Psoas muscle (tissue), 8 donors: ENCODE data around the gene OTUD7B. TPM values are rescaled to one million over a fixed set of nuclear protein-coding genes. Genes with fewer than 3 reads are reported as not detected.

Experiments
- ATAC-seq, 4 donors: fragments of 200-7000 bp; cut with Tn5 transposase; one replicate each; pipeline ENCODE4 v1.9.1; 2020; ENCODE audit warnings: moderate library complexity in 3 of 4, mild to moderate bottlenecking in 2 of 4
- DNase-seq, 2 donors: peaks; one replicate each; pipeline ENCODE4 v3.0.0-alpha.2; 2020
- H3K27ac ChIP-seq: fragments of 200-600 bp; one replicate; pipeline ENCODE4 v1.8.0; 2022
- H3K27me3 ChIP-seq, 3 donors: fragments of 200-600 bp in 1 of 3; one replicate each; pipeline versions ENCODE4 v1.6.1 to v1.8.0; 2013 to 2022; ENCODE audit warnings: low read length in 2 of 3, mild to moderate bottlenecking in 2 of 3, moderate library complexity in 1 of 3; ENCODE audit not compliant: insufficient read depth in 3 of 3
- H3K36me3 ChIP-seq, 2 donors: fragments of 200-600 bp in 1 of 2; one replicate each; pipeline versions ENCODE4 v1.6.1 to v1.8.0; 2013 to 2022; ENCODE audit warnings: low read depth in 1 of 2, mild to moderate bottlenecking in 1 of 2, moderate library complexity in 1 of 2; ENCODE audit not compliant: insufficient read depth in 1 of 2
- H3K4me1 ChIP-seq: fragments of 200-600 bp; one replicate; pipeline ENCODE4 v1.8.0; 2022
- H3K4me3 ChIP-seq: fragments of 200-600 bp; one replicate; pipeline ENCODE4 v1.8.0; 2022; ENCODE audit warnings: mild to moderate bottlenecking
- H3K9me3 ChIP-seq: fragments of 200-600 bp; one replicate; pipeline ENCODE4 v1.8.0; 2022
- CTCF ChIP-seq: fragments of 200-600 bp; IDR thresholded peaks from one replicate; pipeline ENCODE4 v1.8.0; 2022; ENCODE audit warnings: antibody characterized with exemption
- WGBS, 3 donors: extraction: QIAGEN DNeasy Blood & Tissue Kit; methylation state at CpG; one replicate each; pipeline versions ENCODE4 v1.1.6 to v1.1.7; 2013; 5-methylcytosine and 5-hydroxymethylcytosine counted together
- intact Hi-C, 2 donors: fragments of 100-400 bp; cut with DNase I; formaldehyde crosslinking; loops; one replicate each; pipeline versions ENCODE4 v1.11.0 to v1.14.2; 2022
- polyA plus RNA-seq, 3 donors: library from polyadenylated mRNA; stranded (reverse); fragments of 200-250 nt; gene quantifications; one replicate each; pipeline ENCODE4 v1.2.3, GENCODE V29; 2013
- total RNA-seq, 4 donors: library from RNA; stranded (reverse); fragmentation: NEBNext Ultra II Directional in 2 of 4; extraction: Animal tissue kit (Norgen Biotek cat#: 25700) in 2 of 4; gene quantifications; one replicate each; pipeline versions ENCODE4 v1.2.1 to v1.2.4, GENCODE V29; 2021 to 2023
- donor health status: healthy with polysubstance abuse.
- donor health status: DM: no; HTN: no; CAD: no; lungs with moderate emphysema.
- donor health status: Bipolar disorder and iron deficiency.
- donor health status: healthy.
- donor health status: DM: yes; HTN: yes; CAD: no.
- donor health status: DM: no; HTN: no; CAD: no.
- donor health status: DM: no; HTN: no; CAD: no.
- donor health status: DM: yes; HTN: yes; CAD: no.

OTUD7B gene
- total and polyA plus RNA-seq, 7 donors = 6.8 to 62.0 (median 47.4) TPM

DNA sequence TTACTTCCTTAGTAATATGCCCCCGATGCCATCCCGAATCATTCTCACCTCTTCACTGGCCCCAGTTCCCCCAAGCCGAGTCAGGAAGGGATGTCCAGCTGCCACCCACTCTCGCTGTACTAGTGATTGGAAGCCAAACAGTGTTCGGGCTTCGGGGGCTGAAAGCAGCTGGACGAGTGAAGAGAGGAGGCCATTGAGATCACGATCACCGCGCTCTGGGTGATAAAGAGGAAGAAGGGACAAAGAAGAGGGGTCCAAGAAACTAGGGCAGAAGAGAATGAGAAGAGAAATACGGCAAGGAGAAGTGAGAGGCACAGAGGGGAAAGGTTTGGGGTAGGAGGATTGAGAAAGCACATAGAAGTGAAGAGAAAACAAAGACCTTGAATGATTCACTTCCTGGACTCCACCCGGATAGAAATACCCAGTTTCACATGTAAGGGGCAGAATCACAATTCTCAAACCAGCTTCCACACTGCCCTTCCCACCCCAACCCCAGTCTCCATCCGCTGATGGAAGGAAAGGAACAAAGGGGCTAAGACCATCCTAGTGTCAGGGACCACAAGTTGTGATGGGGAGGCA is 79.2 kb downstream of the OTUD7B start:
- H3K36me3 ChIP-seq = peaks cover 0 to 4% of the 10 kb centered on the region in 2 donors
- no peaks in the 10 kb centered on the region for H3K9me3 ChIP-seq
- no peak overlapping the region for H3K4me3 ChIP-seq
- intact Hi-C loops = no loop called here
- no peak overlapping the region for H3K27ac ChIP-seq
- no peaks in the 10 kb centered on the region for H3K27me3 ChIP-seq
- no peak for TF ChIP-seq CTCF
- ATAC-seq (no peak), DNase-seq (no peak)
- whole genome bisulfite sequencing, 3 donors = 86 to 88% (median 88%) methylated on average over 13 of the region's 13 CpGs
- H3K4me1 ChIP-seq = peaks cover 15% of the 10 kb centered on the region

GRCh38 chr1:149929856-149930255 is 80.7 kb downstream of the OTUD7B start:
- DNase-seq = no peak
- Histone ChIP-seq H3K4me1 (peaks cover 27% of the 10 kb centered on the region), H3K4me3 (no peak overlapping the region), H3K36me3 (peaks cover 0 to 19% of the 10 kb centered on the region in 2 donors), H3K27ac (no peak overlapping the region), H3K27me3 (no peaks in the 10 kb centered on the region), H3K9me3 (no peaks in the 10 kb centered on the region)
- intact Hi-C loops = loop anchor here in 1 of 2 donors (5.0 kb wide), 1 partner anchor 38 kb away; no protein-coding TSS in a partner anchor
- no peak for TF ChIP-seq CTCF
- ATAC-seq = no peak
- WGBS, 3 donors = 84 to 96% (median 90%) methylated on average over 2 of the region's 2 CpGs

GRCh38 chr1:149928401-149928724 is 82.2 kb downstream of the OTUD7B start:
- intact Hi-C loops = loop anchor here in 1 of 2 donors (5.0 kb wide), 1 partner anchor 36 kb away; no protein-coding TSS in a partner anchor
- TF ChIP-seq CTCF = no peak
- Histone ChIP-seq H3K9me3 (no peaks in the 10 kb centered on the region), H3K27me3 (no peaks in the 10 kb centered on the region), H3K27ac (peak overlapping the region; percentile 96), H3K4me3 (peak overlapping the region; percentile 100), H3K36me3 (peaks cover 0 to 34% of the 10 kb centered on the region in 2 donors), H3K4me1 (peaks cover 27% of the 10 kb centered on the region)
- ATAC-seq (no peak), DNase-seq (no peak)
- 0 to 5% (median 0%) methylated on average over 1 of the region's 1 CpG for WGBS, 3 donors

DNA sequence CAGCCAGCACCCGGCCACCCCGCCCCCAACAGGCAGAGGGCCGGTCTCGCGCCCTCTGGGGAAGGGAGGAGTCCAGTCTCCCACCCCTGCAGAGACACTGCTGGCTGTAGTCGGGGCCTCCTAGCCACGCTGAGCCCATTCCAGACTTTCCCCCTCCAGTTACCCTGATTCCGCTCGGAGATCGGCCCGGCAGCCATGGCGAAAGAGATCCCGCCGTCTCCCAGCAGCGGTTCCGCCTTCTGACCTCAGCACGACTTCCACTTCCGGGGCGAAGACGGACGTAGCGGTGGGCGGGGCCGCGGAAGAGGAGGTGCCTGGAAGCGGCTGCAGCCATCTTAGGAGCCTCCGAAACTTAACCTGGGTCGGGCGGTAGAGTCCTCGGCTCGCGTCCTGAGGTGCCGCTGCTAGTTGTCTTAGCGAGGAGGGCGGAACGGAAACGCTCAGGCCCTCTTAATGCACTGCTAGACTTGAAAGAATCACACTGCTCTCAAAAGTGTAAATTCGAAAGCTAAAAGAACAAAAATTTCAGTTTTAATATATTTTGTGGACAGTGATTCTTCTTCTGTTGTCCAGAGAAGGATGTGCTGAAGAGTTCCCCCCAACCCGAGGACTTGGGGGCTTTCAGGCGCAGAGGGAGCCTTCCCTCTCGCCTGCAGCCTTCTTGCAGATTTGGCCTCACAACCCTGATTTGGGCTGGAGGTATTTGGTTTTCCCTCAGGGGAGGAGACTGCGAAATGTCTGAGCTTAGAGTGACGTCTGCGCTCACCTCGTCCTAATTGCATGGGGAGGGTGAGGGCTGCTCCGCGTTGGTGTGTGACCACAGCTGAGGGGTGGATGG is 82.7 kb downstream of the OTUD7B start, which contains the start of gene SF3B4:
Gene SF3B4, minus strand, starts transcription at position 241 of the 838 bp plus-strand sequence. Its CDS starts 44 bp downstream, at position 197.
- peaks cover 27% of the 10 kb centered on the region for H3K4me1 ChIP-seq
- no peaks in the 10 kb centered on the region for H3K9me3 ChIP-seq
- ATAC-seq (peak; percentile 98 to 99 (median 98)), DNase-seq (peak; percentile 96 to 98)
- H3K36me3 ChIP-seq = peaks cover 0 to 40% of the 10 kb centered on the region in 2 donors
- 0 to 1% (median 0%) methylated on average over 44 to 47 of the region's 47 CpGs for WGBS, 3 donors
- intact Hi-C loops = loop anchor here (2.0 to 5.0 kb wide), 2 partner anchors 35 to 37 kb away; no protein-coding TSS in a partner anchor
- no peaks in the 10 kb centered on the region for H3K27me3 ChIP-seq
- peak within 1 kb of the TSS; percentile 100 for H3K4me3 ChIP-seq
- peak; percentile 3 for TF ChIP-seq CTCF
- peak within 1 kb of the TSS; percentile 96 for H3K27ac ChIP-seq
